GM12864 (cell line): ENCODE data around the gene VSIG4.

ENCODE experiments used
- DNase-seq: peaks from one replicate; pipeline ENCODE4 v3.0.0-alpha.2; 2011; ENCODE audit warnings: low read depth
- H3K4me3 ChIP-seq: 2 replicates; pipeline ENCODE4 v1.5.1; 2011; ENCODE audit warnings: mild to moderate bottlenecking, low read depth, low read length, control low read depth
- TF ChIP-seq, protein P1 (sequence below): IDR thresholded peaks from 2 replicates; pipeline ENCODE4 v1.5.1; 2011; ENCODE audit warnings: low read depth, mild to moderate bottlenecking, moderate library complexity, low read length, control low read depth, inconsistent platforms; ENCODE audit errors: missing control alignments

The VSIG4 gene

DNA sequence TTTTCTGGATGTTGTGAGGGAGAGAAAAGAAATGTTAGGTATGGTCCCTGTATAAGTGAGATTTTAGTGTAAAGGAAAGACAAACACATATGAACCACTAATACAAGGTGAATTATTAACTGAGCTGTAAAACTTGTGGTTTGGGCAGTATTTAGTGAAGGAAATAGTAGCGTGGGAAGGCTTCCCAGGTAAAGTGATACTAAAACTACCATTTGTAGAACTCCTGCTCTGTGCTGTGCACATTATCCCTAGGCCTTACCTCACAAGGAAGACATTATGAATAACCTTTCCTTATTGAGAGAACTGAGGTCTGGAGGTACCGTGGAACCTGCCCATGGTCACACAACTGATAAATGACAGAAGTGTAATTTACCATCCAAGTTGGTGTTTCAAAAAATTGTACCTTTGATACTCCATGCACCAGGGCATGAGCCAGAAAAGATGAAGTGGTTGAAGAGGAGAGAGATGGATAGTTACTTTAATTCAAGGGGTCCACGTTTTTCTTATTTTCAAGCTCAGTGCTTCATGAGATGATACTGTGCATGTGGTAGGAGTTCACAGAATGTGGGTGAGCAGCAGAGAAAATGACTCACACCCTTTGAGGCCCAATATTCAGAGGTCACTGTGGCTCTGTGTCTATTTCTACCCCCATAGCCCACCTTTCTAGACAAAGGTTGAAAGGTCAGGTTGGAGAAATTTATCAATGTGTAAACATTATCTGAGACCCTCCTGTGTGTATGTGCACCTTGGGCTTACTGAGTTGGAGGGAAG, 2.6 kb upstream of the VSIG4 start:
- no peak for DNase-seq
- no peak overlapping the region for H3K4me3 ChIP-seq

DNA sequence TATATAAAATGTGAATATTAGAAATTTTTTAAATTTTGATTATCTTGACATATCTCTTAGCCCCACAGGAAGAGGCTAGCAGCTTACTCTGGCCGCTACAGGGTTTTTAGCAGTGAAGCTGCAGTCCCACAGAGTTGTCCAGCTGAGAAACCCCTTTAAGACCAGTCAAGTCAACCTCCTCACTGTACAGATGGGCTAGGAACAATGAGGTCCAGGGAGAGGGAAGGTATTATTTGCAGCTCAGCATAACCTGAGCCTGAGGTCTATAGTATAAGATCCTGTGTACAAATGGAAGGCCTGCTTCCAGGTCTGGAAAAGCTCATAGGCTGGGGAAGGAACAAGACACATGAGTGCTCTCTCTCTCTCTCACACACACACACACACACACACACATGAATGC, 1.8 kb downstream of the VSIG4 start:
- DNase-seq = no peak
- no peak overlapping the region for H3K4me3 ChIP-seq
- TF ChIP-seq, protein P1, sequence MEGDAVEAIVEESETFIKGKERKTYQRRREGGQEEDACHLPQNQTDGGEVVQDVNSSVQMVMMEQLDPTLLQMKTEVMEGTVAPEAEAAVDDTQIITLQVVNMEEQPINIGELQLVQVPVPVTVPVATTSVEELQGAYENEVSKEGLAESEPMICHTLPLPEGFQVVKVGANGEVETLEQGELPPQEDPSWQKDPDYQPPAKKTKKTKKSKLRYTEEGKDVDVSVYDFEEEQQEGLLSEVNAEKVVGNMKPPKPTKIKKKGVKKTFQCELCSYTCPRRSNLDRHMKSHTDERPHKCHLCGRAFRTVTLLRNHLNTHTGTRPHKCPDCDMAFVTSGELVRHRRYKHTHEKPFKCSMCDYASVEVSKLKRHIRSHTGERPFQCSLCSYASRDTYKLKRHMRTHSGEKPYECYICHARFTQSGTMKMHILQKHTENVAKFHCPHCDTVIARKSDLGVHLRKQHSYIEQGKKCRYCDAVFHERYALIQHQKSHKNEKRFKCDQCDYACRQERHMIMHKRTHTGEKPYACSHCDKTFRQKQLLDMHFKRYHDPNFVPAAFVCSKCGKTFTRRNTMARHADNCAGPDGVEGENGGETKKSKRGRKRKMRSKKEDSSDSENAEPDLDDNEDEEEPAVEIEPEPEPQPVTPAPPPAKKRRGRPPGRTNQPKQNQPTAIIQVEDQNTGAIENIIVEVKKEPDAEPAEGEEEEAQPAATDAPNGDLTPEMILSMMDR = no peak

More for the DNA sequence above, 2.6 kb upstream of the VSIG4 start:
- TF ChIP-seq, protein P1 = no peak

DNA sequence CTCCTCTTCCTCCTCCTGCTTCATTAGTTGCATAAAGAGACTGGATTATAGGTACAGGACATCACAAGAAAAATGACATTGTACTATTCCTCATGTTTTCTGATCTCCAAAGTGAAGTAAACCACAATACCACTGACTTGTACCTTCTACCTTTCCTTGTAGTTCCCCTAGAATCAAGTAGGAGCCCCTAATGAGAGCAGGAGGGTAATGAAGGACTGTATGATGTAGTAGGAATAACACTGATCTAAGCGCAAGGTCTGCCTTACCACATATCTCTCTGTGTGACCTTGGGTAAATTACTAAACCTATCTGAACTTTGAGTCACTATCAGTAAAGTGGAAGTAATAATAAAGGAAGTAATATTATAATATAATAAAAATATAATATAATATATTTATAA, 3.6 kb downstream of the VSIG4 start:
- H3K4me3 ChIP-seq = no peak overlapping the region
- TF ChIP-seq, protein P1 = no peak
- no peak for DNase-seq

DNA sequence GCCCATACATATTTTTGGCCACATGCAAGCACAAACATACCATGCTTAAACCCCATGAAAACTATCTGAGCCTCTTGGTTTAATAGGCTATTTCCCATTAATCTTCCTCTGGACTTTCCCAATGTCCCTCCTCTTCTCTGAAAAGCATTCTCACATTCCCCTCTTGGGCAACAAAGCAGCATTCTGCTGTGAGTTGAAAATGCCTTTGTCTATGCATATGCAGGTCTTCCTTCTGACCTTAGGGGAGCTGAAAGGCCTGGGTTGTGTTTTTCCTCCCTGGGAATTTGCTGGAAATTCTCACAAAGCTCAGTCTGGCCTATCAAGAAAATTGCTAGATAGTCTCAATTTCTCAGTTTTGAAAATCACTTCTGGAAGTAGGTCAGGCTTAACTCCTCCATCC, 4.2 kb downstream of the VSIG4 start:
- no peak for DNase-seq
- no peak overlapping the region for H3K4me3 ChIP-seq
- TF ChIP-seq, protein P1 = no peak

DNA sequence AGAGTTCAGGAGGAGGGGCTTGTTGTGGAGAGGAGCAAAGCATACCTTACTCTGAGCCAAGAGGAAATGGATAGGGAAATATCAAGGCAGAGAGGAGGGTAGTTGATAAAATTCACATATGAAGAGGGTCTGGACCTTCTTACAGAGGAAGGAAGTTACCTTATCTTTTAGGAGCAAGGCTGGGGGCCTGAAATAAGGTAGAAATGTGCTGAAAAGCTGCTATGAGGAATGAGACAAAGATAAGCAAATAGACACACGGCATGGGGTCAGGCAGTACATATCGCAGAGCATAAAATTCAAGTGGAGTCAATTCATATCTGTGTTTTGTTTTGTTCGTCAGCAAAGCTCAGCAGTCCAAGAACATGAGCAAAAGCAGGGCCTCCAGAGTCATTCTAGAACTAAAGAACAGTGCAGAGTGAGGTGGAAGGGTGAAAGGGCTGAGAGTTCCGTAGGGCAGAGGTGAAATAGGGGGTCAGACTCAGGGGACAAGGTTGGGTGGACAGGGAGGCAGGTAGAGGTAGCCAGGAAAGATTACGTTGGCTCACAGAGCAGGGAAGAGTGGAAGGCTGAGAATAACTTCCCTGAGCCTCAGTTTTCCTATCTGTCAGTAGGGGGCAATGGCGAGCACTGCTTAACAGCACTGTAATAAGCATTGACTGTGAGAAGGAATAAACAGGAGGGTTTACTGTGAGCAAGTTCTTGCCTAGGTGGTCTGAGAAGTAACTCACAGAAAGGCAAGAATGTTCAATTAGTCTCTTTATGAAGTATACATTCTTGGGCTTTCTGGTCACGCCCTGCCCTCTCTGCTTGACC, 9.2 kb downstream of the VSIG4 start:
- no peak for DNase-seq
- TF ChIP-seq, protein P1 = peak; percentile 81
- no peak overlapping the region for H3K4me3 ChIP-seq

DNA sequence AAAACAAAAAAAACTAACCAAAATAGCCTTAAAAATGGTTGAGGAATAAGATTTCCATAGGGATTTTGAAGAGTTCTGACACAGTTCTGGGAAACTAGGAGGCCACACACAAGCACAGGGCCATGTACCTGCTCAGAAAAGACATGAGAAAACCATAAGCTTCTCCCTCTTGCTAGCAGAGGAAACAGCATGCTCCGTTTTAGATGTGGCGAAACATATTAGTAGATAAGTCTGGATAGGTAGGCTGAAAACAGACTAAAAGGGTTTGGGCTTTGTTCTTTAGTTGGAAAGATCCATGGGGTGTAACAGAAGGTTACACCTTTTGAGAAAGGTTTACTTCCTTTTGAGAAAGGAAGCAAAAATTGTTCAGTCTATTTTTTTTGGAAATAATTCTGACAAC, 10.9 kb downstream of the VSIG4 start:
- H3K4me3 ChIP-seq = no peak overlapping the region
- TF ChIP-seq, protein P1 = no peak
- no peak for DNase-seq
